GM23338 (cell line): Measurements from ENCODE around the gene EGR1. TPM values are rescaled to one million over a fixed set of nuclear protein-coding genes. Genes with fewer than 3 reads are reported as not detected.
"Not testable (repeated sequence)": the region's sequence is repeated elsewhere in the genome, so short reads cannot be mapped to it uniquely, and the experiment has no call there.

Experiments
- ATAC-seq: fragments of 200-7000 bp; cut with Tn5 transposase; 3 replicates; pipeline ENCODE4 v1.9.1; 2020
- DNase-seq: peaks from one replicate; pipeline ENCODE4 v3.0.0-alpha.2; 2015; ENCODE audit warnings: low spot score
- H2AFZ ChIP-seq: fragments of 200-600 bp; sonication (generic); 2 replicates; pipeline ENCODE4 v1.8.0; 2016; ENCODE audit warnings: antibody characterized with exemption, mild to moderate bottlenecking, moderate library complexity
- H3F3A ChIP-seq: fragments of 200-600 bp; sonication (generic); replicated peaks from 2 replicates; pipeline ENCODE4 v1.8.0; 2017; ENCODE audit warnings: antibody characterized with exemption, mixed run types, low read depth
- H3K27ac ChIP-seq: fragments of 200-600 bp; sonication (generic); 2 replicates; pipeline ENCODE4 v1.6.1; 2016; ENCODE audit warnings: low read depth
- H3K27me3 ChIP-seq: fragments of 200-600 bp; sonication (generic); 2 replicates; pipeline ENCODE4 v1.8.0; 2016; ENCODE audit warnings: mild to moderate bottlenecking, mixed run types, moderate library complexity; ENCODE audit not compliant: insufficient read depth
- H3K36me3 ChIP-seq: fragments of 200-600 bp; sonication (generic); 2 replicates; pipeline ENCODE4 v1.8.0; 2016; ENCODE audit warnings: mild to moderate bottlenecking; ENCODE audit not compliant: insufficient read depth
- H3K4me1 ChIP-seq: fragments of 200-600 bp; sonication (generic); 2 replicates; pipeline ENCODE4 v1.8.0; 2016; ENCODE audit warnings: mild to moderate bottlenecking, moderate library complexity; ENCODE audit not compliant: insufficient read depth
- H3K4me2 ChIP-seq: fragments of 200-600 bp; sonication (generic); 2 replicates; pipeline ENCODE4 v1.7.1; 2017; ENCODE audit warnings: mixed run types
- H3K4me3 ChIP-seq: fragments of 200-600 bp; sonication (generic); 2 replicates; pipeline ENCODE4 v1.6.1; 2016; ENCODE audit warnings: mixed run types
- H3K79me2 ChIP-seq: fragments of 200-600 bp; sonication (generic); replicated peaks from 2 replicates; pipeline ENCODE4 v1.8.0; 2017; ENCODE audit warnings: mild to moderate bottlenecking; ENCODE audit not compliant: insufficient read depth
- H3K9me2 ChIP-seq: fragments of 200-600 bp; sonication (generic); 2 replicates; pipeline ENCODE4 v1.8.0; 2017; ENCODE audit not compliant: insufficient read depth
- H4K20me1 ChIP-seq: fragments of 200-600 bp; sonication (generic); replicated peaks from 2 replicates; pipeline ENCODE4 v1.8.0; 2017; ENCODE audit warnings: mild to moderate bottlenecking; ENCODE audit not compliant: insufficient read depth
- H3K27ac Mint-ChIP-seq: 2 replicates; pipeline ENCODE4 v1.8.0; 2020; ENCODE audit warnings: inconsistent platforms, mild to moderate bottlenecking, moderate library complexity, mixed read lengths
- H3K27me3 Mint-ChIP-seq: 3 replicates; pipeline ENCODE4 v1.8.0; 2022; ENCODE audit warnings: low read depth, mild to moderate bottlenecking, moderate library complexity, mixed read lengths, inconsistent platforms; ENCODE audit not compliant: insufficient read depth, poor library complexity
- H3K36me3 Mint-ChIP-seq: 3 replicates; pipeline ENCODE4 v1.8.0; 2021; ENCODE audit warnings: low read depth, mild to moderate bottlenecking, inconsistent platforms, moderate library complexity, mixed read lengths
- H3K4me1 Mint-ChIP-seq: 3 replicates; pipeline ENCODE4 v1.8.0; 2020; ENCODE audit warnings: mild to moderate bottlenecking, inconsistent platforms, mixed read lengths
- H3K4me3 Mint-ChIP-seq: 3 replicates; pipeline ENCODE4 v1.8.0; 2021; ENCODE audit warnings: moderate library complexity, mild to moderate bottlenecking, inconsistent platforms, mixed read lengths
- H3K9me3 Mint-ChIP-seq: 3 replicates; pipeline ENCODE4 v1.8.0; 2020; ENCODE audit warnings: moderate library complexity, mild to moderate bottlenecking, inconsistent platforms, mixed read lengths
- EZH2phosphoT487 ChIP-seq: fragments of 200-600 bp; sonication (generic); IDR thresholded peaks from one replicate; pipeline ENCODE4 v1.8.1; 2018; ENCODE audit warnings: antibody characterized with exemption; ENCODE audit not compliant: unreplicated experiment
- STAT1 ChIP-seq: IDR thresholded peaks from one replicate; pipeline ENCODE4 v1.6.1; 2016; ENCODE audit warnings: antibody characterized with exemption; ENCODE audit not compliant: unreplicated experiment
- polyA plus RNA-seq: library from polyadenylated mRNA; unstranded; fragments of >200 nt; fragmentation: Nextera tagmentation; extraction: Ambion mirVana; gene quantifications from 2 replicates; pipeline ENCODE4 v1.2.1, GENCODE V29; 2016
- total RNA-seq: library from RNA; depleted of rRNA; stranded (reverse); fragments of >200 nt; shearing (Covaris generic); gene quantifications from 2 replicates; pipeline ENCODE4 v1.2.3, GENCODE V29; 2014
- TF ChIP-seq, protein P1 (sequence below): IDR thresholded peaks from one replicate; pipeline ENCODE4 v1.6.1; 2018; ENCODE audit warnings: antibody characterized with exemption; ENCODE audit not compliant: unreplicated experiment
- TF ChIP-seq, protein P2 (sequence below): IDR thresholded peaks from 2 replicates; pipeline ENCODE4 v1.6.1; 2016; ENCODE audit warnings: antibody characterized with exemption

EGR1 gene
- total and polyA plus RNA-seq, 2 experiments from 2014 or later, result 13.5 to 60.3 TPM

DNA sequence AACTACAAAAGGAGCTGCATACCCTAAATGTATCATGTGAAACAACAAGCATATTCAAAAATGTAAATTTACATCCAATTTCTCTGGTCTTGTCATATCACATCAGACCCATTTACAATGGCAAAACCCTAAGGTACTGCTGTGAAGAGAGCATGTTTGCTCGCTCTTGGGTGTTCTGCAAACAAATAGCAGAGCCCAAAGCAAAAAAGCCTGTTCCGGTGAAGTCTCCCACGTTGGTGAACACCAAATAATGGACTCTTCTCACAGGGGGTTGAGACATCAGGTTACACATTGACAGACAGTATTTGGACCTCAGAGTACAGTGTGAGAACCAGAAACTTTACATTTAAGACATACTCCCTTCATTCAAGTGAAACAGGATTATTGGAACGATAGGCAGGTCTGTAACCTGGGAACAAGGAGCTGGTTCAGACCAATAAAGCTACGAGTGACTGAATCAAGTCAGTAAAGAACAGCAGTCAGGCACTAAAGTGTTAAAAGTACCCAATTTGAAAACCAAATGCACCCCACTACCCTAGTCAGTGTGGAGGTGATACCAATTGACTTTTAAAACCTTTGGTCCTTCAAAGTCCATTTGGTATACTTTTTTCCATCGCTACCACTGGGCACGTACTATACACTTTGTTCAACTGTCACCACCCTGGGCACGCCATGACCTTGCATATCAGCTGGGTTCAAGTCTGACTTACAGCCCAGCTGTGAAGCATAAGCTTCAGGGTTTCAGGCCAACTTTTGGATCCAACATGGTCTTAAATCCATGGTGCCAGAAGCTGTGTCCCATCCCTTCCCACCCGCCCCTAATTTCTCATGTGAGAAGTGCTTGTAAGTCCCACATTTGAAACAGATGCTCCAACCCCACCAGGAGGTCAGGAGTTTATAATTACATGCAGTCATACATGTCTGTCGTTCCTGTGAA, 41.4 kb downstream of the EGR1 start:
- Mint-ChIP-seq H3K27ac (no peak overlapping the region), H3K36me3 (peaks cover 49% of the 10 kb centered on the region), H3K4me3 (no peak overlapping the region), H3K4me1 (peaks cover 13% of the 10 kb centered on the region), H3K9me3 (no peaks in the 10 kb centered on the region; the same call in 2 of the 3 replicates), H3K27me3 (peaks cover 13% of the 10 kb centered on the region)
- 0 out of 2 replicates have a peak, but pooled peaks cover 2% of the 10 kb centered on the region for H3K79me2 ChIP-seq
- no peak overlapping the region for H3K4me2 ChIP-seq
- H3K27ac ChIP-seq, result no peak overlapping the region
- H3K4me3 ChIP-seq, result no peak overlapping the region
- TF ChIP-seq, protein P1, sequence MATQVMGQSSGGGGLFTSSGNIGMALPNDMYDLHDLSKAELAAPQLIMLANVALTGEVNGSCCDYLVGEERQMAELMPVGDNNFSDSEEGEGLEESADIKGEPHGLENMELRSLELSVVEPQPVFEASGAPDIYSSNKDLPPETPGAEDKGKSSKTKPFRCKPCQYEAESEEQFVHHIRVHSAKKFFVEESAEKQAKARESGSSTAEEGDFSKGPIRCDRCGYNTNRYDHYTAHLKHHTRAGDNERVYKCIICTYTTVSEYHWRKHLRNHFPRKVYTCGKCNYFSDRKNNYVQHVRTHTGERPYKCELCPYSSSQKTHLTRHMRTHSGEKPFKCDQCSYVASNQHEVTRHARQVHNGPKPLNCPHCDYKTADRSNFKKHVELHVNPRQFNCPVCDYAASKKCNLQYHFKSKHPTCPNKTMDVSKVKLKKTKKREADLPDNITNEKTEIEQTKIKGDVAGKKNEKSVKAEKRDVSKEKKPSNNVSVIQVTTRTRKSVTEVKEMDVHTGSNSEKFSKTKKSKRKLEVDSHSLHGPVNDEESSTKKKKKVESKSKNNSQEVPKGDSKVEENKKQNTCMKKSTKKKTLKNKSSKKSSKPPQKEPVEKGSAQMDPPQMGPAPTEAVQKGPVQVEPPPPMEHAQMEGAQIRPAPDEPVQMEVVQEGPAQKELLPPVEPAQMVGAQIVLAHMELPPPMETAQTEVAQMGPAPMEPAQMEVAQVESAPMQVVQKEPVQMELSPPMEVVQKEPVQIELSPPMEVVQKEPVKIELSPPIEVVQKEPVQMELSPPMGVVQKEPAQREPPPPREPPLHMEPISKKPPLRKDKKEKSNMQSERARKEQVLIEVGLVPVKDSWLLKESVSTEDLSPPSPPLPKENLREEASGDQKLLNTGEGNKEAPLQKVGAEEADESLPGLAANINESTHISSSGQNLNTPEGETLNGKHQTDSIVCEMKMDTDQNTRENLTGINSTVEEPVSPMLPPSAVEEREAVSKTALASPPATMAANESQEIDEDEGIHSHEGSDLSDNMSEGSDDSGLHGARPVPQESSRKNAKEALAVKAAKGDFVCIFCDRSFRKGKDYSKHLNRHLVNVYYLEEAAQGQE, result no peak
- TF ChIP-seq STAT1 (no peak), EZH2phosphoT487 (no peak)
- TF ChIP-seq, protein P2, sequence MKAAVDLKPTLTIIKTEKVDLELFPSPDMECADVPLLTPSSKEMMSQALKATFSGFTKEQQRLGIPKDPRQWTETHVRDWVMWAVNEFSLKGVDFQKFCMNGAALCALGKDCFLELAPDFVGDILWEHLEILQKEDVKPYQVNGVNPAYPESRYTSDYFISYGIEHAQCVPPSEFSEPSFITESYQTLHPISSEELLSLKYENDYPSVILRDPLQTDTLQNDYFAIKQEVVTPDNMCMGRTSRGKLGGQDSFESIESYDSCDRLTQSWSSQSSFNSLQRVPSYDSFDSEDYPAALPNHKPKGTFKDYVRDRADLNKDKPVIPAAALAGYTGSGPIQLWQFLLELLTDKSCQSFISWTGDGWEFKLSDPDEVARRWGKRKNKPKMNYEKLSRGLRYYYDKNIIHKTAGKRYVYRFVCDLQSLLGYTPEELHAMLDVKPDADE, result no peak
- H2AFZ ChIP-seq, result no peak overlapping the region
- peaks cover 25% of the 10 kb centered on the region for H3F3A ChIP-seq
- H3K4me1 ChIP-seq, result no peaks in the 10 kb centered on the region
- H4K20me1 ChIP-seq, result peaks cover 25% of the 10 kb centered on the region
- no peaks in the 10 kb centered on the region for H3K27me3 ChIP-seq
- no peaks in the 10 kb centered on the region for H3K9me2 ChIP-seq
- DNase-seq (no peak), ATAC-seq (no peak)
- peaks cover 32% of the 10 kb centered on the region for H3K36me3 ChIP-seq

DNA sequence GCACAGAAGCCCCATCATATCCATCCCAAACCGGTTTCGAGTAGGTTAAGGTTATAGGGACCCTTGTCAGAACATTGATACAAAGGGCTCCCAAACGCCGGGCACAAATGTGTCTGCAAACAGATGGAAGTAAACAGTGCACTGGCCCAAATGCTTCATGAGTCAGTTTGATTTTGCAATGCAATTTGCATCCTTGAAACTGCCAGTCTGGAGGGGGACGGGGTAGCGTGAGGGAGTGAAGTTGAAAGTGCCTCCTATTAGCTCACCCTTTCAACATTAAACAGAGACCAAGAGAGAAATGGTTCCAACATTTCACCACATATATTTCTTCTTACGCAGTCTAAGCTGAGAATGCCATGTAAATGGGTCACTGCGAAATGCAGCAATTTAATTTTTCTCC, 42.2 kb downstream of the EGR1 start:
- peaks cover 28% of the 10 kb centered on the region for H4K20me1 ChIP-seq
- ATAC-seq, H3K4me1 Mint-ChIP-seq: not testable (repeated sequence)

More for the DNA sequence above, 42.2 kb downstream of the EGR1 start:
- peaks cover 25% of the 10 kb centered on the region for H3F3A ChIP-seq
- not testable (repeated sequence) for H3K27ac ChIP-seq, H3K27ac Mint-ChIP-seq, H3K4me3 Mint-ChIP-seq, H2AFZ ChIP-seq, DNase-seq, H3K4me3 ChIP-seq, H3K27me3 ChIP-seq, H3K79me2 ChIP-seq, H3K4me2 ChIP-seq, H3K9me3 Mint-ChIP-seq, H3K4me1 ChIP-seq, H3K9me2 ChIP-seq
- H3K36me3 ChIP-seq, result peaks cover 37% of the 10 kb centered on the region
- Mint-ChIP-seq H3K27me3 (peaks cover 11% of the 10 kb centered on the region), H3K36me3 (peaks cover 55% of the 10 kb centered on the region)
